HCT116 (cell line): Measurements from ENCODE around the gene FLRT1. TPM values are rescaled to one million over a fixed set of nuclear protein-coding genes. Genes with fewer than 3 reads are reported as not detected.

Experiments used
- ATAC-seq: fragments of 200-7000 bp; cut with Tn5 transposase; 2 replicates; pipeline ENCODE4 v1.9.1; 2020; ENCODE audit warnings: mild to moderate bottlenecking, moderate library complexity
- BruUV-seq: library from RNA; stranded (reverse); fragments of 400-500 nt; replicated peaks from 2 replicates; lab custom pipeline; 2021; lab: Mats Ljungman, UMichigan
- CTCF ChIA-PET: fragments of 300-600 bp; sonication (Branson Sonifier 250); formaldehyde crosslinking; loops from one replicate; lab custom pipeline; 2021; ENCODE audit warnings: antibody characterized with exemption; lab: Charles Lee
- POLR2A ChIA-PET: fragments of 300-600, 350-600 bp; sonication (Branson Sonifier 250); formaldehyde crosslinking; loops from one replicate; lab custom pipeline; 2021; ENCODE audit warnings: antibody characterized with exemption; lab: Charles Lee
- RAD21 ChIA-PET, 2 experiments: fragments of 300-600 bp; sonication (Branson Sonifier 250); formaldehyde crosslinking; loops; one replicate each; lab custom pipeline; 2023; ENCODE audit warnings: low total read pairs in 2 of 2; ENCODE audit not compliant: uncharacterized antibody in 2 of 2, unreplicated experiment in 2 of 2, low non-redundant PET in 1 of 2; lab: Charles Lee
- DNase-seq: peaks from one replicate; pipeline ENCODE4 v3.0.0-alpha.2; 2010; ENCODE audit warnings: low read depth, low spot score
- H2AFZ ChIP-seq: fragments of 200-600 bp; shearing (Covaris generic), sonication (generic); 2 replicates; pipeline ENCODE4 v1.6.1; 2017; ENCODE audit warnings: low read depth, mixed run types, mixed read lengths, antibody characterized with exemption, low read length; ENCODE audit not compliant: poor library complexity, severe bottlenecking
- H3K27ac ChIP-seq: 2 replicates; pipeline ENCODE4 v1.5.1; 2012; ENCODE audit warnings: low read depth, low read length
- H3K27me3 ChIP-seq: fragments of 200-600 bp; sonication (generic); 2 replicates; pipeline ENCODE4 v1.6.1; 2016; ENCODE audit warnings: mixed run types, low read length, mixed read lengths; ENCODE audit not compliant: insufficient read depth
- H3K36me3 ChIP-seq, 2 experiments: fragments of 200-500 bp in 1 of 2; fragments of 200-600 bp in 1 of 2; sonication (Bioruptor generic) in 1 of 2; sonication (generic) in 1 of 2; 2 replicates each; pipeline versions ENCODE4 v1.5.1 to v1.6.1; 2014 to 2016; ENCODE audit warnings: low read length in 2 of 2, inconsistent platforms in 1 of 2, mixed read lengths in 1 of 2, mixed run types in 1 of 2; ENCODE audit not compliant: insufficient read depth in 2 of 2, control insufficient read depth in 1 of 2
- H3K4me1 ChIP-seq, 2 experiments: fragments of 200-600 bp in 1 of 2; sonication (generic) in 1 of 2; 2 replicates each; pipeline versions ENCODE4 v1.5.1 to v1.6.1; 2012 to 2017; ENCODE audit warnings: low read length in 2 of 2, inconsistent platforms in 1 of 2, mild to moderate bottlenecking in 1 of 2, mixed read lengths in 1 of 2, mixed run types in 1 of 2, moderate library complexity in 1 of 2; ENCODE audit not compliant: insufficient read depth in 2 of 2, control insufficient read depth in 1 of 2
- H3K4me2 ChIP-seq: fragments of 200-600 bp; sonication (generic); 2 replicates; pipeline ENCODE4 v1.6.1; 2017; ENCODE audit warnings: mixed run types, low read length, mixed read lengths
- H3K4me3 ChIP-seq, 2 experiments: fragments of 200-600 bp in 1 of 2; sonication (generic) in 1 of 2; replicated peaks in 1 of 2; 2 replicates each; pipeline ENCODE4 v1.5.1; 2011 to 2016; ENCODE audit warnings: low read length in 2 of 2, control low read depth in 1 of 2, low read depth in 1 of 2, mild to moderate bottlenecking in 1 of 2, mixed read lengths in 1 of 2, mixed run types in 1 of 2
- H3K79me2 ChIP-seq: fragments of 200-600 bp; sonication (generic); 2 replicates; pipeline ENCODE4 v1.6.1; 2017; ENCODE audit warnings: mild to moderate bottlenecking, mixed run types, low read length, moderate library complexity, mixed read lengths; ENCODE audit not compliant: insufficient read depth
- H3K9ac ChIP-seq: fragments of 200-600 bp; sonication (generic); 2 replicates; pipeline ENCODE4 v1.6.1; 2016; ENCODE audit warnings: low read length, mixed read lengths
- H3K9me2 ChIP-seq: fragments of 200-600 bp; sonication (generic), shearing (Covaris generic); 2 replicates; pipeline ENCODE4 v1.6.1; 2017; ENCODE audit warnings: mixed run types, mild to moderate bottlenecking, moderate library complexity; ENCODE audit not compliant: insufficient read depth
- H3K9me3 ChIP-seq, 2 experiments: fragments of 200-500 bp in 1 of 2; fragments of 200-600 bp in 1 of 2; sonication (Bioruptor generic) in 1 of 2; sonication (generic) in 1 of 2; 2 replicates each; pipeline ENCODE4 v1.6.1; 2014 to 2017; ENCODE audit warnings: low read length in 2 of 2, mixed read lengths in 2 of 2, inconsistent platforms in 1 of 2, low read depth in 1 of 2, mild to moderate bottlenecking in 1 of 2, mixed run types in 1 of 2, moderate library complexity in 1 of 2; ENCODE audit not compliant: control insufficient read depth in 1 of 2, insufficient read depth in 1 of 2
- H4K20me1 ChIP-seq: fragments of 200-600 bp; sonication (generic), shearing (Covaris generic); 2 replicates; pipeline ENCODE4 v1.6.1; 2017; ENCODE audit warnings: mixed run types, mild to moderate bottlenecking, moderate library complexity; ENCODE audit not compliant: insufficient read depth
- CBX3 ChIP-seq: IDR thresholded peaks from 2 replicates; pipeline ENCODE4 v1.6.1; 2012; ENCODE audit warnings: low read depth
- FOSL1 ChIP-seq: IDR thresholded peaks from 2 replicates; pipeline ENCODE4 v1.6.1; 2012; ENCODE audit warnings: low read depth
- JUND ChIP-seq: IDR thresholded peaks from 2 replicates; pipeline ENCODE4 v1.6.1; 2012
- REST ChIP-seq: IDR thresholded peaks from 2 replicates; pipeline ENCODE4 v1.6.1; 2012; ENCODE audit warnings: low read depth
- SIN3A ChIP-seq: IDR thresholded peaks from 2 replicates; pipeline ENCODE4 v1.6.1; 2012; ENCODE audit warnings: low read depth
- SRF ChIP-seq: IDR thresholded peaks from 2 replicates; pipeline ENCODE4 v1.6.1; 2012; ENCODE audit warnings: low read depth
- YY1 ChIP-seq: IDR thresholded peaks from 2 replicates; pipeline ENCODE4 v1.6.1; 2011; ENCODE audit warnings: low read length, low read depth, moderate library complexity, mild to moderate bottlenecking; ENCODE audit not compliant: insufficient replicate concordance; ENCODE audit errors: extremely low read depth
- ZBTB33 ChIP-seq: IDR thresholded peaks from 2 replicates; pipeline ENCODE4 v1.6.1; 2011; ENCODE audit warnings: mild to moderate bottlenecking, low read length, moderate library complexity; ENCODE audit not compliant: insufficient replicate concordance; ENCODE audit errors: extremely low read depth
- ZFX ChIP-seq: fragments of 450-650 bp; IDR thresholded peaks from 2 replicates; pipeline ENCODE4 v1.6.1; 2017
- intact Hi-C: fragments of 100-400 bp; cut with micrococcal nuclease; formaldehyde crosslinking; loops from 2 replicates; pipeline ENCODE4 v1.10.0; 2022
- total RNA-seq: library from RNA; stranded (reverse); gene quantifications from one replicate; pipeline ENCODE4 v1.2.1, GENCODE V29; 2021; ENCODE audit not compliant: unreplicated experiment

The FLRT1 gene
- total RNA-seq, 1 experiment from 2014 or later: 0.15 TPM

- H4K20me1 ChIP-seq: no peaks in the 10 kb centered on the region
- intact Hi-C loops: loop anchor here (10.0 kb wide), 1 partner anchor 144 kb away; no protein-coding TSS in a partner anchor
- ATAC-seq: no peak
- no peak overlapping the region for H2AFZ ChIP-seq
- no peak for DNase-seq
- peaks cover 0 to 11% of the 10 kb centered on the region in 2 experiments; a peak in 1 of 4 replicates for H3K4me1 ChIP-seq
- H3K9me2 ChIP-seq: no peaks in the 10 kb centered on the region
- TF ChIP-seq SIN3A (no peak), FOSL1 (no peak), REST (no peak), JUND (no peak), YY1 (no peak), SRF (no peak), CBX3 (no peak), ZBTB33 (no peak), ZFX (no peak)
- no peaks in the 10 kb centered on the region for H3K9me3 ChIP-seq
- ChIA-PET POLR2A (no interaction called here), CTCF (interaction anchor here (1.6 kb wide), 1 partner anchor 7 kb away, joined by 3 read pairs; no protein-coding TSS in a partner anchor), RAD21 (no interaction called here)
- no peaks in the 10 kb centered on the region for H3K27me3 ChIP-seq
- no peak overlapping the region for H3K4me2 ChIP-seq
- 0 out of 2 replicates have a peak, but pooled peaks cover 3% of the 10 kb centered on the region for H3K79me2 ChIP-seq
- H3K27ac ChIP-seq: no peak overlapping the region; the same call in 1 of the 2 replicates
- no peak overlapping the region for H3K9ac ChIP-seq
- H3K36me3 ChIP-seq: peaks cover 5 to 20% of the 10 kb centered on the region in 2 experiments; a peak in 3 of 4 replicates
- no peak overlapping the region for H3K4me3 ChIP-seq
- BruUV-seq: no TSS peak
These were observed 34.8 kb upstream of the FLRT1 start for GRCh38 chr11:64000740-64001483.
